GM18508 (cell line): ENCODE results near the gene NPC1.

Experiments used
- ATAC-seq: cut with Tn5 transposase; IDR thresholded peaks from one replicate; pipeline ENCODE4 v1.9.1; 2021; ENCODE audit warnings: moderate number of reproducible peaks; ENCODE audit not compliant: insufficient read depth, unreplicated experiment

NPC1 gene

DNA sequence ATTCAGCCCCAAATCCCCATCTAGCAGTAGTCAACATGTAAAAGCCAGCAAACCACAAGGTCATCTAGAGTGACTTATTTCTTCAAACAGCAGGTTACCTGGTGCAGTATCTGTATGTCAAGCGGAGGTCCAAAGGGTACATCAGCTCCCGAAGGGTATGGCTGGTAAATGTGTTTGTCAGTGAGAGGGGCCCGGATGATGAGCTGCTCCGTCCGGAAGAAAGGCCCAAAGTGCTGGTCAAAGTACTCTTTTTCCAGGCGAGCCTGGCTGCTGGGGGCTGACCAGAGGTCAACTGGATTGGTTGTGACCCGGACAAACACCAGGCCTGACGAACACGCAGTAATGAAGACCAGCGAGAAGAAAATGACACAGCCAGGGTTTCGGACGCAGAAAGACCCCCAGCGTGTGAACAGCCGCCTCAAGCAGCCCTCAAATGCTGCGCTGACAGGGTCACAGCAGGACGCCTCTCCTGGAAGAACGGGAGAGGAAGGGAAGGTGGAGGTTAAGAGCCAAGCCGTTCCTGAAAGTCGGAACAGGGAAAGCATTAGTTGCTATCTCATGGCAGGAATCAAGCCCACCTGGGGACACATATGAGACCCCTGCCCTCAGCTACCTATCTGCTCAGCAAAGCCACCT is 30.0 kb downstream of the NPC1 start:
- no peak for ATAC-seq

DNA sequence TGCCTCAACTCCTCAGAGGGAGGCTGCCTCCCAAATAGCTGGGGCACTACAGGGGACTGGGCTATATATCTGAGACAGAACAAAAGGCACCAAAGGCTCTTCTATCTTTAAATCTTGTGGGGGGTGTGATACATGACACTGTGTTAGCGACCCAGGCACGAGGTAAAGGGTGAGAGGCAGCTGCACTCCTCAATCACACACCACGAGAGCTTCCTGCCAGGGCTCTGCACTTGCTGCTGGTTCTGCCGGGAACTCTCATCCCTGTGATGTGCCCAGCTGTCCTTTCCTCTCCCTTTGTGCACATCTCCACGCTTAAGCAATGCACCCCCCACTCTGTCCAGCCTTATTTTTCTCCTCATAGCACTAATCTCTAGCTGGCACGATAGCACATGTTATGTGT is 32.4 kb downstream of the NPC1 start:
- ATAC-seq: no peak

DNA sequence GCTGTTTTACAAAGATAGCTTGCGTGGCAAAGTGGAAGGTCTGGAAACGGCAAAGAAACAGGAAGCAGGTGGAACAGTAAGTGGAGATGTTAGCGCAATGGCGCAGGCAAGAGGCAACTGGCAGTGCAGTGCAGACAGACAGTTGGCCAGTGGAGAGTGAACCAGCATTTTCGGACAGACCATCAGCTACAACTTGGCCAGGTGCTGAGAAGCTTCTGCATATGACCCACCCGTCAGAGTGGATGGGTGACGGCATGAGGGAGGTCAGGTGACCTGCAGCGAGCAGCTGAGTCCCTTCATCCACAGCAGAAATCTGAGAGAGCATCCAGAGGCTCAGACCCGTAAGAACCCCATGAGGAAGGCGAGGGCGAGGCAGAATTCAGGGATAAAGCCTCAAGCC is 33.8 kb downstream of the NPC1 start:
- no peak for ATAC-seq

DNA sequence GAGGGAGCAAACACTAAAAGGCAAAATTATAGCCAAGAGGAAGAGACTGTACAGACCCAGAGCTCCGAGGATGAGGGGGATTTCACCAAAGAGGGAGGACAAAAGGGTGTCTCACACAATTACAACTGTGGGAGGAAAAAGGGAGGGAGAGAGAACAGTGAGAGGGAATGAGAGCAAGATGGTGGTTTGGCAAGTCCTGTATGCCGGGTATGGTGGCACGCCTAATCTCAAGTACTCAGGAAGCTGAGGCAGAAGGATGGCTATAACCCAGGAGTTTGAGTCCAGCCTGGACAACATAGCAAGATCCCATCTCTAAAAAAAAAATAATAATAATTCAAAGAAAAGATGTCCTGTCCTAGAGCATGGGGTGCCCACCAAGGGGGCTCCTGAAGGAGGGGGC is 34.3 kb downstream of the NPC1 start:
- ATAC-seq: no peak

DNA sequence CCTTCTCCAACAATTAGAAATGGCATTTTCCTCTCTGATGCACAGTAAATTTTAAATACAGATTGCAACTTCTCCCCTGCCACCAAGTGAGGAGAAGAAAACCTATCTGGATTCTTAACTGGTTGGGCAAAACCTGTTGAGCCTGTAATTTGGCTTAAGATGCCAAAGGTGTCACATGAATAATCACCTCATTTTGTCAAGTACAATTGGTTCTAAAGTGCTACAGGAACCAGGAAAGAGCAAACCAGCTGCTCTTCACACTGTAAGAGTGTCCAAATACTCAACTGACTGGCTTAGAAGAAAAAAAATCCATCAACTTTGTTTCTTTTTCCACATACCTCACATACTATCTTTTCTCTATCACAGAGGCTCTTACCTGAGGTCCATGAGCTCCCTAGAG is 35.4 kb downstream of the NPC1 start:
- no peak for ATAC-seq

DNA sequence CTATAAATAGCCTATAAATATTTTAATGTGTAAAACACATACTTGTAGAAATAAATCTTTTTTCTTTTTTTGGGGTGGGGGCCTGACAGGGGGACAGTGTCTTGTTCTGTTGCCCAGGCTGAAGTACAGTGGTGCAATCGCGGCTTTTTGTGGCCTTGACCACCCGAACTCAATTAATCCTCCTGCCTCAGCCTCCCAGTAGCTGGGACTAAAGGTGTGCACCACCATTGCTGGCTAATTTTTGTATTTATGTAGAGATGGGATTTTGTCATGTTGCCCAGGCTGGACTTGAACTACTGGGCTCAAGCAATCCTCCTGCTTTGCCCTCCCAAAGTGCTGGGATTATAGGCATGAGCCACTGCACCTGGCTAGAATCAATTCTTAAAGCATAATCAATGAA is 37.6 kb downstream of the NPC1 start:
- no peak for ATAC-seq

DNA sequence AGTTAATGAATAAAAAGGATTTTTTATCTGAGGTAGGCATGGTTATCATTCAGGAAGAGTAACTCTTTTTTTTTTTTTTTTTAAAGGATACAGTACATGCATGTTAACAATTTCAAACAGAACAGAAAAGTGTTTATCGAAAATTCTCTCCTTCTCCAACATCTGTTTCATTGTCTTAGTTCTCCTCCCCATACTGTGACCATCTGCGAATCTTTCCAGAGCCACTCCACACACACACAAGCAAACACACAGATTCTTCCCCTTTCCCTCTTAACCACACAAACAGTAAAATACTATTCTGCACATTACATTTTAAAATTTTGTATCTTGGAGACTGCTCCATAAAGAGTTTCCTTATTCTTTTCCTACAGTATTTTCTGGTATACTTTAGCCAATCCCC is 38.0 kb downstream of the NPC1 start:
- no peak for ATAC-seq

DNA sequence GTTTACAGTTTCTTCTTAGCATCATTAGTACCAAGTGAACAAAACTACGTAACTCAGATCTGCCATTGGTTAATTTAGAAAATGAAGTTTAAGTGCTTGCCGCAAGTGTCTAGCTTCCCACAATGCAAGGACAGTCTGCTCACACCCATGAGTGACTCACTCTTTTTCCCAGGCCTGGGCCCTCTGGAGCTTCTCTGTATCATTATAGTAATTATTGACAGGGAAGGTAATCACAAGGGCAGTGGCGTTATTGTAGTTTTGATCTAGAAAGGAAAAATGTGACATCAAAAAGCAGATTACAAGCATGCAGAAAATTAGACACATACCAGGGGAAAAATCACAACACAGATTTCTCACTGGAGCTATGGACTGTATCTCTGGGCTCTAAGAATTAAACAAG is 38.5 kb downstream of the NPC1 start:
- ATAC-seq: no peak

DNA sequence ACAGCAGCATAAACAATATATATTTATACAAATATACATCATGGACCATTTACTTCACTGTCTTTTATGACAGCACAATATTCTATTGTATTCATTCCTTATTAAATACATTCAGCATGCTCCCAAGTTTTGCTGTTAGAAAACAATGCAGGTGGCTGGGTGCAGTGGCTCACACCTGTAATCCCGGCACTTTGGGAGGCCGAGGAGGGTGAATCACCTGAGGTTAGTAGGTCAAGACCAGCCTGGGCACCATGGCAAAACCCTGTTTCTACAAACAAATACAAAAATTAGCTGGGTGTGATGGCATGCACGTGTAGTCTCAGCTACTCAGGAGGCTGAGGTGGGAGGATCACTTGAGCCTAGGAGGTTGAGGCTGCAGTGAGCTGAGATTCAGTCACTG is 39.0 kb downstream of the NPC1 start:
- no peak for ATAC-seq

DNA sequence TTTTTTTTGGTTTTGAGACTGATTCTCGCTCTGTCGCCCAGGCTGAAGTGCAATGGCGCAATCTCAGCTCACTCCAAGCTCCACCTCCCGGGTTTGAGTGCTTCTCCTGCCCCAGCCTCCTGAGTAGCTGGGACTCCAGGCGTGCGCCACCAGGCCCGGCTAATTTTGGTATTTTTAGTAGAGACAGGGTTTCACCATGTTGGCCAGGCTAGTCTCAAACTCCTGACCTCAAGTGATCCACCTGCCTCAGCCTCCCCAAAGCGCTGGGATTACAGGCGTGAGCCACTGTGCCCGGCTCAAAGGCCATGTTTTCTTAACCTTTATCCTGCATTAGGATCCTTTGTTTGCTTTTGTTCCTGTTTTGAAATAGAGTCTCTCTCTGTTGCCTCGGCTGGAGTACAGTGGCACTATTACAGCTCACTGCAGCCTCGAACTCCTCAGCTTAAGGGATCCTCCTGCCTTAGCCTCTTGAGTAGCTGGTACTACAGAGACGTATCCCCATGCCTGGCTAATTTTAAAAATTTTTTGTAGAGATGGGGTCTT is 41.0 kb downstream of the NPC1 start:
- ATAC-seq: no peak

DNA sequence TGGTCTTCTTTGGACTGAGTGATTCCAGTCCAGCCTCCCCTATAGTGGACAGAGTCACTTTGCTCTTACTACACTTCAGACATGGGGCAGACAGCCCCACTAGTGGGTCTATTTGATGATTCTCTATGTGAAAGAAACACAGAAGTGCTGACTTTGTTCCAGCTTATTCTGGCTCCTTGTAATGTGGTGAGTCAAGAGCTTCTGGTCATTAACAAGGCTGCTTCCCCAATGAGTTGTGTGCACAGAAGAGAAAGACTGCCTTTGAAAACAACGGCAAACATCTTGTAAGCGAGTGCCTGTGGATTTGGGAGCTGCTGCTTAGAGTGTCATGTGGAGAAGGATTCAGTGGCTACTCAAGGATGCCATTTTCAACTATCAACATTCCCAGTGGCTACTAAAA is 43.8 kb downstream of the NPC1 start:
- ATAC-seq: no peak

DNA sequence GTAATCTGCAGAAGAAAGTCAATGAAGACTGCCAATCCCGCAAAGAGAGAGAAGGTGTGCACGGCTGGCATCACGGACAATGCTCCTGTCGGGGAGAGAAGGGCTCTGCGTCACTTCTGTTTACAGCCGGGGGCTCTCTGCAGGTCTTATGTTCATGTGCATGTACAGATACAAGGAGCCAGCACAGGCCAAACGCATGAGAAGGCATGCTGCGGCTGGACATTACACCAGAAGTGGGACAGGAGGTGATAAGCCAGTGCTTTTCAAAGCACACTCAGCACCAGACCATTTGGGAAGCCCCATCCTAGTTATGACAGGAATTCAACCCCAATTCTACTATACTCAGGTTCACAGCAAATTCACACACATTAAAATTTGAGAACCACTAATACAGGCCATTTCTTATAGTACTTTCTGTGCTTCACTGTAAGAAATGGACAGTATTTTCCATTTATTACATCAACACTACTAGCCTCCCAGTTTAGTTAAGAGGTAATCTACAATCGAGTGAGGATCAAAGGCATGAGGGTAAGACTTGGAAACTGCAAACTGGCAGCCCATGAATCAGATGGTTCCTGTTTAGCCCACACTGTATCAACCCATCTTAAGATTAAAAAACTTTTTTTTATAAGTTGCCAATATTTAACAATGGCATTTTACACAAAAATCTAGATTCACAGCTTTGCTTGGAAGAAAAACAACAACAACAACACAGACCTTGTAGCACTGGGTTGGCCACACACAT is 44.8 kb downstream of the NPC1 start:
- no peak for ATAC-seq

DNA sequence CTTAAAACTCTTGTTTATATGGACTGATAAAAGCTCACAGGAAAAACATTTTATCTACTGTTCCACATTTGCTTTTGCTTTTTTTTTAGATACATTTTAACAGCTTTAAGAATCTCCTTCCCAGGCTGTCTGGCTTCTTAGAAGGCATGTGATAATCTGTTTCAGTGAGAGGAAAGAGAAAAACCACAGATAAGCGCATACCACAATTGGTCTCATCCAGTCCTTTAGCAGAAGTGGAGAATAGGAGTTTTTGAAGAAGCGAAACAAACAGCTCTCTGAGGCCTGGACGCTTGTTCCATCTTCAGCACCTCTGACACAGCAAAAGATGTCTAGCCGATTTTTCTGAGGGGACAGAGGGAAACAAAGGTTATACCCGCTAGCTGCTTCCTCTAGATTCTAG is 45.4 kb downstream of the NPC1 start:
- peak; percentile 73 for ATAC-seq

DNA sequence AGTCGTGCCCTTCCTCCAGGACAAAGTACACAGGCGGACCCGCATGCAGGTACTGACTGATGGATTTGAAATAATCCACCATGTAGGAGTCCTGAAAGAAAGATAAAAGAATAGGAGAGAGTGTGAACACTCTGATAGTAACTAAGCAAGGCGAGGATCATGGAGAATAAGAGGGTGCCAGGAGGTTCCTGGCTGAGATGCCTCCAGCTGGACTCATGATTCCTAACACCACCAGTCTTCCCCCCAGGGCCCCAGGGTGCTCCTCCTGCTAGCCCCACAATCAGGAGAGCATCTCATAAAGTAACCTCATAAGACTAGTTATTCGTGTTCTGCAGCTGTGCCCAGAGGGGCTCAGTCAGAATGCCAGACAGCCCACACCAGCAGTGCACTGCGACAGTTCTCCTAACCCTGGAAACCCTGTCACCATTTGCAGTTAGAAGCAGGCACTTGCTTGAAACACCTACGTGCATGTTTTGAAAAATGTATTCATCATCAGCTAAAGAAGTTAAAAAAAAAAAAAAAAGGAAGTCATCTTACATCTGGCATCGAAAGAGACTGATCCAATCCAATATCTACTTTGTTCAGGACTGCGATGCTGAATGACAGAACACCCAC is 46.3 kb downstream of the NPC1 start:
- ATAC-seq: no peak

DNA sequence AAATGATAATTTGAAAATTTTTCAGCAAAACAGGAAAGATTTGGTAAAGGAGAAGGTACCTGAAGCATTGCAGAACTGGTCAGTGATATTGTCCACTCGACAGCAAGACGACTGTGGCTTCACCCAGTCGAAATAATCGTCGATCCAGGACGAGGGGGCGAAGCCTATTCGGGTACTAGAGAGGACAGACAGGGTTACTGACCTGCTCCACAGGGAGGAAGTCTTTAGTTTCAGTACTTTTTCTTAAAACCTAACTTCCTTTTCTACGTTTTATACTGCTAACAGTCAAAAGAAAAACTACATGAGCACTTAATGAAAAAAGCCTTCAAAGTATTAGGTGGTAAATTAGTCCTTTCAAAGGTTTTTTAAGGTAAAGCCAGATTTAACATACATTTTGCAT is 47.0 kb downstream of the NPC1 start:
- ATAC-seq: no peak

DNA sequence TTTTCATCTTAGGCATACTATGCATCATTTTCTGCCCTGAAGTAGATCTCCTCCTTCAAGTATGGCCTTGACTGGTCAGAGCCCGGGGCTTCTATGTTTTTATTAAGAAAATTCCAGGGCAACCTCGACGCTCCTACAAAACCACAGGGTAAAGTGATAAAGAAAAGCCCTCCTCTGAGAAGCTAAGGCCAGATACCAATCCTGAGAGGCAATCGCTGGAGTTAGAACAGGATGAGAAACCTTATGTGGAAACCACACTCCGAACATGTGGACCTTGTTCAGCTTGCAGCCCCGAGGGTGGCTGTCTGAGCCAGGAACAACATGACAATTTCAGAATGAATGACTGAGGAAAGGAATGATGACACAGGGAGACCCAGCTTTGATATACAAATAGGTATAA is 47.4 kb downstream of the NPC1 start:
- ATAC-seq: no peak

DNA sequence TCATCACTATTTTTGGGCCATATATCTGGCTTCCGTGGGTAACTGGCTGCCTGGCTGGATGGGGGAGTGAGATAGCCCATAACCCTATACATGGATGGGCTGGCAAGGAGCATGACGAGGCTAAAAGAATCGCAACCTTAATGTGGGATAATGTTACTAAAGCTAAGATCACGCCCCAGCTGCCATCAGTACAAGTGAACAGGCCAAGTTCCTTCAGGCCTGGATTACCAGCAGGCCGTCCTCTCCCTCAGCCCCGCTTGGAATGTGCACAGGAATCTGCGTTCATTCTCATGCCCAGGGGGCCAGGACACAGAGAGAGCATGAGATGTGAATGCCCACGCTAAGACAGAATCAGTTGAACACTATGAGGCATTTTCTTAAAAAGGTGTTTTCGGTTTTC is 48.3 kb downstream of the NPC1 start:
- ATAC-seq: no peak

DNA sequence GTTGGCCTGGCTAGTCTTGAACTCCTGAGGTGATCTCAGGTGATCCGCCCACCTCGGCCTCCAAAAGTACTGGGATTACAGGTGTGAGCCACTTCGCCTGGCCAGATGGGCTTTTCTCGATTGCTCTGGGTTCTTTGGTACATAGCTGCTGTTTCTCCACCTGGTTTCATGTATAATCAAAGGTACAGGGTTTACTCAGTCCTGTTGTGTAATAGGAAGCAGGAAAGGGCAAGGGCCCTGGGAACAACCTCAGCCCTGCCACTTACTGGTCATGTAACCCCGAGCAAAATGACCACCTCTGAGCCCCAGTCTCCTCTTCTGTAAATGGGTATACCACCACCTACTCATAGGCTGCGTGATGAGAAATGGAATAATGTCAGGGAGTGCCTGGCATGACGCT is 49.0 kb downstream of the NPC1 start:
- no peak for ATAC-seq

DNA sequence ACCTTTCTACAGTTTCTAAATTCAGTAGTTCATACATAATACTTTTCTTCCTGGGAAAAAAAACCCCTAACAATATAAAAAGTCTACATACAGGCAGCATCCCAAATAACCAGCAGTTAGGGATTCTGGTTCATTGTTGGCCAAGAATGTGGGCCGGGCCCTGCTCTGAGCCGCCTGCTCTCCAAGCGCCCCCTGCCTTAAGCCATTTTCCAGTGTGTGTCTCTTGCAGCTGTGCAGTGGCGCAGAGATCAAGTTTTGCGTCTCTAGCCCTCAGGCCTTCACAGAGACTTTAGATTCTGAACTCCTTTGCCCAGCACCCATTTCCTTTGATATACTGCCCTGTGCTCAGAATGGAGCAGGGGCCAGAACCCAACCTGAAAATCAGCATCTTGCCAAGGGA is 50.1 kb downstream of the NPC1 start:
- no peak for ATAC-seq

DNA sequence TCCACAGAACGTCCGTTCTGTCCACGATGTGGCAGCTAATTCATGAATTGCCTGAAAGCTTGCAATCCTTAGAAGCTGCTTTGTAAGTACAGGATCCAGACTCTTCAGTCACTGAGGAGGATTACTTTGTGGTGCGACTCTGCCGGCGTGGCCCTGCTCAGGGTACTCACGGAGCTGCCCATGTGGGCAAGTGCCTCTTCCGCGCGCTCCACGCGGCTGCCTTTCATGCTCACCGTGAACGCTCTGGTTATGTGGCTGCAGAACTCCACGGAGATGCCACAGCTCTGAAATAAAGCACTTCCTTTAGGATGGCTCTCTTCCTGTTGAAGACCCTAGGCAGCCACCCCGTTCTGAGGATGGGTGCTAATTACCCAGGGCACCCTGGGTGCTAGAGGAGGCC is 52.0 kb downstream of the NPC1 start:
- ATAC-seq: no peak

DNA sequence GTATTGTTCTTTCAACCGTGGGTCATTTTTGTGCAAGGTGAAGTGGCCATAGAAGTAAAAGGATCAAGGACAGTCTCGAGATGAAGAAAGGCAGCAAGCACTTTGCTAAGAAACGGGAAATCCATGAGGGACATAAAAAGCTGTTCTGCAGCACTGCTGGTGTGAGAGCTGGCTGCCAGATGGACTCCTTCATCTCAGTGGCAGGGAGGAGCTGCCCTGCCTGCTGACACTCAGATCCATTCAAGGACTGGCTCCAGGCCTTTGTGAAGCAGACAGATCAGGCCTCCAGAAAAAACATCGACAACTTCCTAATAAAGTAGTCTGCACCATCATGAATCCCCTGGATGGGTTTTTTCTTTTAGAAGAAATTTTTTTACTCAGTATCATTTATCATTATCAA is 53.5 kb downstream of the NPC1 start:
- no peak for ATAC-seq

DNA sequence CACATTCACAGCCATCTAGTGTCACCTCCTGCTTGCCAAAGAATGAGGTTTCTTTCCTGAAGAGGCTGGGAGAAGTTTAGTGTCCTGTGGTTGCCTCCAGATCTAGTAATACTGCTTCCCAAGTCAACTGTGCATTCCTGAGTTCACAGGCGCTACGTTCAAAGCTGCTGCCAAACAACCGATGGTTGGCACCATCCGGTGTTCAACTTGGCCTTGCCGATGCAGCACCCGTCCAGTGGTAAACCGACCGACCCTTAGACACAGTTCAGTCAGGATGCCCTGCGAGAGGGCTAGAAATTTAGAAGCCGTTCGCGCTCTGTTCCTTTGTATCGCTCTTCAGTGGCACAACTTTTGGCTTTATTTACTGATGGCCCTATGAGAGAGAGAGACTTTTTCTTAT is 54.4 kb downstream of the NPC1 start:
- ATAC-seq: no peak
